ENCODE data around the gene NRAS. TPM values are rescaled to one million over a fixed set of nuclear protein-coding genes. Genes with fewer than 3 reads are reported as not detected.
A peak's percentile ranks its signal among the peaks of the same experiment; 100 is the strongest.

NRAS gene
- total and polyA plus RNA-seq, 9 of the 15 experiments (the other 6 are each of a cell fraction or from before 2014, with no cell fraction given) = 40.7 to 94.5 (median 75.4) TPM

- TF ChIP-seq ELK3 (CRISPR knock-in tag; IDR thresholded peaks at IDR 0.05) (0 out of 2 replicates have a peak, but pooled peaks have one; percentile 12), ZKSCAN3 (CRISPR knock-in tag; IDR thresholded peaks at IDR 0.05) (no peak), KLF1 (tag; IDR thresholded peaks at IDR 0.05) (peak; percentile 38; the same call in 1 of the 2 replicates), JUNB (CRISPR knock-in tag; conservative IDR thresholded peaks at IDR 0.05) (no peak), NONO (IDR thresholded peaks at IDR 0.05; ENCODE audit: low read depth in 2 of 2, low read length in 1 of 2) (0 out of 4 replicates have a peak, but pooled peaks of 1 of the 2 experiments have one; percentile 9)
Measured at GRCh38 chr1:114757455-114758255, 41.1 kb upstream of the NRAS start, which contains the start of gene CSDE1 (continued).

GRCh38 chr1:114756949-114757454, 40.4 kb upstream of the NRAS start:
- no peaks in the 10 kb centered on the region for H3K9me1 ChIP-seq (ENCODE audit: control insufficient read depth, insufficient read depth, low read length)
- BruUV-seq (replicated peaks) = no TSS peak
- peak in 2 of 4 experiments; percentile 46 to 55 for DNase-seq (ENCODE audit: extremely low read depth in 1 of 4, low spot score in 3 of 4)
- peaks cover 59% of the 10 kb centered on the region for H3K79me2 ChIP-seq (ENCODE audit: control insufficient read depth, insufficient read depth, low read length)
- ChIA-PET CTCF (ENCODE audit: low intra/inter-chr PET ratio) (no interaction called here), POLR2A (interaction anchor here (0.6 to 3.2 kb wide), 11 partner anchors 9 to 765 kb away, joined by 3 to 17 read pairs (median 4); partner anchors contain the start of gene SIKE1)
- peak overlapping the region; percentile 93 for H3K4me3 ChIP-seq
- peak overlapping the region; percentile 67 for H2AFZ ChIP-seq (ENCODE audit: low read depth, low read length)
- H3K9ac ChIP-seq (ENCODE audit: insufficient read depth in 1 of 2, low read depth in 2 of 2, low read length in 2 of 2) = peak overlapping the region; percentile 98 to 100
- no peaks in the 10 kb centered on the region for H3K27me3 ChIP-seq (ENCODE audit: control insufficient read depth in 2 of 2, insufficient read depth in 2 of 2, low read length in 2 of 2)
- H3K4me2 ChIP-seq (ENCODE audit: insufficient read depth, low read length) = peak overlapping the region; percentile 100
- intact Hi-C loops (cut with micrococcal nuclease) = loop anchor here (2.0 to 10.0 kb wide), 3 partner anchors 40 to 412 kb away; partner anchors contain the start of genes BCAS2 and NRAS
- no peak for FAIRE-seq
- peaks cover 41% of the 10 kb centered on the region for H3K36me3 ChIP-seq (ENCODE audit: control insufficient read depth, insufficient read depth, low read length)
- H3K9me3 ChIP-seq (replicated peaks; ENCODE audit: control insufficient read depth, insufficient read depth, low read depth, low read length) = peaks cover 6% of the 10 kb centered on the region
- in situ Hi-C loops (cut with MboI) = no loop called here
- H3K4me1 ChIP-seq (replicated peaks in 1 of 2; ENCODE audit: control insufficient read depth in 2 of 2, insufficient read depth in 2 of 2, low read length in 2 of 2) = peaks cover 3 to 32% of the 10 kb centered on the region in 2 experiments; a peak in 4 of 5 replicates
- peaks cover 48% of the 10 kb centered on the region for H4K20me1 ChIP-seq (replicated peaks; ENCODE audit: control insufficient read depth, insufficient read depth, low read length)
- 1% methylated on average over 17 of the region's 17 CpGs for WGBS (ENCODE audit: insufficient coverage, low coverage, missing lambda C conversion rate)
- H3K27ac ChIP-seq (ENCODE audit: extremely low read depth, low read depth, low read length) = peak overlapping the region; percentile 100
- ATAC-seq = peak; percentile 35
- TF ChIP-seq RAD51 (IDR thresholded peaks at IDR 0.05; ENCODE audit: borderline replicate concordance, low read depth) (0 out of 2 replicates have a peak, but pooled peaks have one; percentile 5), ZKSCAN3 (CRISPR knock-in tag; IDR thresholded peaks at IDR 0.05) (no peak), GABPB2 (CRISPR knock-in tag; conservative IDR thresholded peaks at IDR 0.05) (no peak), MECOM (CRISPR knock-in tag; IDR thresholded peaks at IDR 0.05) (no peak), SRSF9 (IDR thresholded peaks at IDR 0.05; ENCODE audit: borderline replicate concordance, low read depth, low read length) (no peak), NFIX (CRISPR knock-in tag; IDR thresholded peaks at IDR 0.05; ENCODE audit: low read depth) (no peak), RBM34 (IDR thresholded peaks at IDR 0.05; ENCODE audit: borderline replicate concordance, insufficient read depth, low read length) (no peak), ZNF23 (CRISPR knock-in tag; IDR thresholded peaks at IDR 0.05) (no peak), ZNF395 (CRISPR knock-in tag; IDR thresholded peaks at IDR 0.05) (0 out of 2 replicates have a peak, but pooled peaks have one; percentile 6), SMAD4 (CRISPR knock-in tag; conservative IDR thresholded peaks at IDR 0.05) (no peak), SAP30 (IDR thresholded peaks at IDR 0.05; ENCODE audit: borderline replicate concordance, insufficient read depth, low read depth, low read length, poor library complexity, severe bottlenecking) (peak; percentile 81), SLC30A9 (CRISPR knock-in tag; IDR thresholded peaks at IDR 0.05) (no peak), ATF7 (IDR thresholded peaks at IDR 0.05) (no peak)
